ENCODE data around the gene MYBBP1A. TPM values are rescaled to one million over a fixed set of nuclear protein-coding genes. Genes with fewer than 3 reads are reported as not detected.

MYBBP1A gene
- total and polyA plus RNA-seq, 2 of the 8 experiments (the other 6 are each of a cell fraction or from before 2014, with no cell fraction given): 46.8 to 151 TPM

DNA sequence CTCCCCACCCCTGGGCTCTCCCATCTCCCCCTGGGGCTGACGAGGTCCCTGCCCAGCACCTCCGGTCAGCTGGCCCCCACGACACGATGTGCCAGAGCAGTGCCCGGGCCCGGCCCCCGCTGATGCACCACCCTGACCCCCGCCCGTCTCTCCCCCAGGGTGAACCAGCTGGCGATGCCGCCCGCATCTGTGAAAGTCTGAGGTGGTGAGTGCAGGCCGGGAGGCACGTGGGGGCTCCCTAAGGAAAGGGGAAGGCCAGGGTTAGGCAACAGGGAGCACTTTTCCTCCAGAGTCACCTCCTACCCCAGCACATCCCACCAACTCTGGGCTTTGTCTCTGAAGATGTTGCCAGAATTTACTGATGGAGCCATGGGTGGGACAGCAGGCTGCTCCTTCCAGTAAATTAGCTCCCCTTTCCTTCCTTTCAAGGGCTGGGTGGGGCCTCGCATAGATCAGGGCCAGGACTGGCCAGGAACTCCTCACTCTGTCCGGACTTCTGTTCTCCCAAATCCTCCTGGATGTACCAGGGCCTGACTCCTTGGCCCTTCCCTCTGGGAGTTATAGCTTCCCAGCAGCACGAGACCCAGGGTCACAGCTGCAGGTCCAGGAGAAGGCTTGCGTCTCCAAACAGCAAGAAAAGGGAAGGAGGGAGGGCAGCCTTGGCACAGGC is 18.3 kb downstream of the MYBBP1A start (continued):
- TF ChIP-seq, protein P1, sequence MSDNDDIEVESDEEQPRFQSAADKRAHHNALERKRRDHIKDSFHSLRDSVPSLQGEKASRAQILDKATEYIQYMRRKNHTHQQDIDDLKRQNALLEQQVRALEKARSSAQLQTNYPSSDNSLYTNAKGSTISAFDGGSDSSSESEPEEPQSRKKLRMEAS (IDR thresholded peaks at IDR 0.05): 0 out of 2 replicates have a peak, but pooled peaks have one; percentile 24
- TF ChIP-seq TEAD4 (IDR thresholded peaks at IDR 0.05; ENCODE audit: low read depth, low read length): no peak
- no peak for TF ChIP-seq RAD21 (IDR thresholded peaks at IDR 0.05 in 1 of 2, conservative IDR thresholded peaks at IDR 0.05 in 1 of 2; ENCODE audit: low read depth in 2 of 2, low read length in 2 of 2)
- TF ChIP-seq TAF1 (IDR thresholded peaks at IDR 0.05; ENCODE audit: low read depth, low read length): no peak
- no peak for TF ChIP-seq SIN3A (conservative IDR thresholded peaks at IDR 0.05 in 1 of 2, IDR thresholded peaks at IDR 0.05 in 1 of 2; ENCODE audit: low read depth in 1 of 2, low read length in 2 of 2)
- TF ChIP-seq NRF1 (IDR thresholded peaks at IDR 0.05; ENCODE audit: low read depth, low read length): no peak
